Activated CD4-positive, alpha-beta T cell treated with anti-CD3 and anti-CD28 coated beads, Interleukin-2, amount 50 U/mL, for 48 hours (primary cell): ENCODE measurements around the gene REC114.
A peak's percentile ranks its signal among the peaks of the same experiment; 100 is the strongest.
"Not testable (repeated sequence)": the region's sequence is repeated elsewhere in the genome, so short reads cannot be mapped to it uniquely, and the experiment has no call there.

Experiments
- DNase-seq, 2 experiments: peaks; one replicate each; pipeline ENCODE4 v3.0.0-alpha.2; 2020

Gene REC114

GRCh38 chr15:73538123-73538522 lies 95.2 kb downstream of the REC114 start:
- DNase-seq = no peak

DNA sequence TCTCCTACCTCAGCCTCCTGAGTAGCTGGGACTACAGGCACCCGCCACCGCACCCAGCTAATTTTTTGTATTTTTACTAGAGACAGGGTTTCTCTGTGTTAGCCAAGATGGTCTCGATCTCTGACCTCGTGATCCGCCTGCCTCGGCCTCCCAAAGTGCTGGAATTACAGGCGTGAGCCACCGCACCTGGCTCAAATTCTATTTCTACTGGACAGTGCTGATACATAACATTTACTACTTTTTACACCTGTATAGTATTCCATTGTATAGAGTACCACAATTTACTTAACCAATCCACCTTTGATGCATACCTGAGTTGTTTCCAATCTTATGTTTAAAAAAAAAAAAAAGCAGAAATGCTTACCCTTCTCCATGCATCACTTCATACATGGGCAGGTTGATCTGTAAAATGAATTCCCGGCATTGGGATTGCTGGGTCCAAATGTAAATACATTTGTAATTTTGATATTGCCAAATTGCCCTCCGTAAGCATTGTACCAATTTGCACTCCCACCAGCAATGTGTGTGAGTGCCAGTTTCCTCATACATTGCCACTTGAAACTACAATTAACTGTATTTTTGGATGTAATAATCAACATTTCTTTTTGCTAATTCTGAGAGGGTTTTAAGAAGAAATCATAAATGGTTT lies 95.7 kb downstream of the REC114 start:
- no peak for DNase-seq

DNA sequence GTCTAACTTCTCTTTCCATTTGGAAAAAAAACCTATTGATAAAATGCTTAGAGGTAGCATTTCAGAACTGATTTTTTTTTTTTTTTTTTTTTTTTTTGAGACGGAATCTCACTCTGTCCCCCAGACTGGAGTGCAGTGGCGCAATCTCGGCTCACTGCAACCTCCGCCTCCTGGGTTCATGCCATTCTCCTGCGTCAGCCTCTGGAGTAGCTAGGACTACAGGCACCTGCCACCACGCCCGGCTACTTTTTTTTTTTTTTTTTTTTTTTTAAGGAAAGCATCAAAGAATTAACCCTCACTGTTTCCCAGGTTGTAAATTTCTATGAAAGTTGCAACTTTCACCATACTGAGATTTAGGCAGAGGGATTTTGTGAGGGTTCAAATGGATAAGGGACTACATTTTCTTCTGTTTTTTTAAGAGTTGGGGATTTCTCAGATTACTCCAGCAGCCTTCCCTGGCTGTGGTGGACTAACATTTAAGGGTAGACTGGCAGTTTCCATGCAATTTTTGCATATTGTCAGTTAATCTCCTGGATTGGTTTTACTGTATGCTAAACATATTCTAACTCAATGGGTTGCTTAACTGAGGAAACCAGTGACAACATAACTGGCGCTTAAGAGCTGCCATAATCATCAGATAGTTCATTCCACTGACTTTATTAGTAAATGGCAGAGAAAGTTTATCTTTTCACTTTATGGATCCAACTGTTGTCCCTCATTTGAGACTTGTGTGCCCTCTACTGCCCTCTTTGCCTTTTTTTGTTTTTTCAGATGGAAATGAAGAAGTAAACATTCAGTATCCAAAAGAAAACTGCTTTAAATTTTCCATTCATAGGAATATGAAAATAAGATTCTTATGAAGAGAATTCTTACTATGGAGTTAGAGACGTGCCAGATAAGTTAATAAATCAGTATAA lies 96.5 kb downstream of the REC114 start:
- DNase-seq = no peak

DNA sequence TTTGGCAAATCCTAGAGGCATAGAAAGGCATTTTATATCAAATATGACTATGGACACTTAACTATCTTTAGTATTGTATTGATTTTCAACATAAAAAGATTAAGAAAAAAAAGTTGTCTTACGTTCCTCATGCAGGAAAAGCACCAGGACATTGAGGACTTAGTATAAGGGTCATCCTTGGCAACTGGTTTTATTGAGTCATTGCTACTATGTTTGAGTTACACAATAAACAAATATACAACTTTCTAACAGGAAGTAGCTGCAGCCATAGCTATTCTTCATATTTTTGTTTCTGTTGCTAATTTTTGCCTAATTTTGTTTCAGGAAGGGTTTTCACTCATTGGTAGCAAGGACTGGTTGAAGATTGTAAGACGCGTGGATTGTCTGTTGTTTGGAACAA lies 97.2 kb downstream of the REC114 start:
- DNase-seq = no peak

- DNase-seq = no peak
Observed at GRCh38 chr15:73541479-73541878, 98.5 kb downstream of the REC114 start.

GRCh38 chr15:73548925-73549324 lies 106.0 kb downstream of the REC114 start:
- DNase-seq = not testable (repeated sequence)

- DNase-seq = no peak
Observed at GRCh38 chr15:73550190-73550589, 107.2 kb downstream of the REC114 start.

- no peak for DNase-seq
Observed at GRCh38 chr15:73555080-73555479, 112.1 kb downstream of the REC114 start.

DNA sequence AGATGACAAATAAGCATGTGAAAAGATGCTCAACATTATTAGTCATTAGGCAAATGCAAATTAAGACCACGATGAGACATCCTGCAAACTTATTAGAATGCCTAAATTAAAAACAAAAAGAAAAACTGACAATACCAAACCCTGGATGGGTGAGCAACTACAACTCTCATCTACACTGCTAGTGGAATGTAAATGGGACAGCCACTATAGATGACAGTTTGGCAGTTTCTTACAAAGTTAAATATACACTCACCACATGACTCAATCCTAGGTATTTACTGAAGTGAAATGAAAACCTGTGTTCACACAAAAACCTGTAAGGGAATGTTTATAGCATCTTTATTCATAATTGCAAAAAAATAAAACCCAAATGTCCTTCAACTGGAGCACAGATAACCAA lies 115.6 kb downstream of the REC114 start:
- no peak for DNase-seq

DNA sequence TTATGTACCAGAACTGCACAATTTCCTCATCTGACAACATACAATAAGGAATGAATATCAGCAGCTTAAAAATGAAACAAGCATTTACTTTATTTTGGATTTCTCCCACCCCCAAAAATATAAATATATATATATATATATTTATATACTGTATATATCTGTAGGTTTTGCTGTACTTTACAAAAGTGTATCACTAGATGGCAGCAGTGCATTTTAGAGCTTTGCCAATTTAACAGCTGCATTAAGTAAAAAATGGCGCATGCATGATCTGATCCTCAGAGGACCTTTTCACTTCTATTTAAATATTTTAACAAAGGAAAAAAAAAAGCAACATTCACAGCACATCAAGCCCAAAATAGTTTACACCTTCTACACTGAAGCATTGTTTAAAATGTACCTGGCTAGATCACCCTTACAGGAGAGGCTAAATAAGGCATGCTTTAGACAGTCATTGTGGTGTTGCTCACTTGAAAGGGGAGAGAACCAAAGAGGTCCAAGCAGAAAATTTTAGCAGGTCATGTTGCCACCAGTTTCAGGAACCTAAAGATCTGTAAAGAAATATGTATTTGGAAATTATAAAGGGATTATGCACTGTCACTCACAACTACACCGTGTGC lies 117.6 kb downstream of the REC114 start:
- no peak for DNase-seq

DNA sequence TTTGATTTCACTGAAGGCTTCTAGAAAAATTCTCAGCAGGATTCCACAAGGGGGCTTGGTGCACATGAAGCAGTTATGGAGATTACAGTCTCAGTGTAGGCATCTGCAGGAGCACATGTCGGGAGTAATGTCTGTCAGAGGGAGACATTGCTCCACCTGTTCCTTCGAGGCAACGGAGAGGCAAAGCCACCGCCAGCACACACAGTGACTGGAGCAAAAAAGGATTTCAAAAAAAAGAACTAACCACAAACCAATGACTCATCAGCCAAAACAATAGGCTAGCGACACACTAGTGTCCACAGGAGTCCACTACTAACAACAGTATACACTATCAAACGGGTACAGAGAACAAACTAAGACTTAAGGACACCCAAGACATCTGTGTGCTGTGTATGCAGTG lies 121.3 kb downstream of the REC114 start:
- DNase-seq = no peak

DNA sequence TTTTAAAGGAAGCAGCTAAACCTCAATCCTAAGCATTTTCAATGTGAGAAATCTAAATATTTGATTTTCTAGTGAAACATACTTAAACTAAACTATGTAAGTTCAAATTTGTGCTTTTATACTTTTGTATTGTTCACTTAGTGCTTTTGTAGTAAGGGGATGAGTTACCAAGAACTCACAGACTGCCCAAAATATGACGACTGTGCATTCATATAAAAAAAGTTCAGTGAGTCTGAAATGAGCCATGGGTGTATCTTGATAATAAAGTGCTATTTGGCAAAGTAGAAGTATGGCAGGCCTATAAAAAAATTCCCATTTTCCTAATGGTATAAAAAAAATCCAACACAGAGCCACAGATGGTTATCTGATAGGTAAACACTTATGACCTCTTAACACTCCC lies 124.1 kb downstream of the REC114 start:
- no peak for DNase-seq

DNA sequence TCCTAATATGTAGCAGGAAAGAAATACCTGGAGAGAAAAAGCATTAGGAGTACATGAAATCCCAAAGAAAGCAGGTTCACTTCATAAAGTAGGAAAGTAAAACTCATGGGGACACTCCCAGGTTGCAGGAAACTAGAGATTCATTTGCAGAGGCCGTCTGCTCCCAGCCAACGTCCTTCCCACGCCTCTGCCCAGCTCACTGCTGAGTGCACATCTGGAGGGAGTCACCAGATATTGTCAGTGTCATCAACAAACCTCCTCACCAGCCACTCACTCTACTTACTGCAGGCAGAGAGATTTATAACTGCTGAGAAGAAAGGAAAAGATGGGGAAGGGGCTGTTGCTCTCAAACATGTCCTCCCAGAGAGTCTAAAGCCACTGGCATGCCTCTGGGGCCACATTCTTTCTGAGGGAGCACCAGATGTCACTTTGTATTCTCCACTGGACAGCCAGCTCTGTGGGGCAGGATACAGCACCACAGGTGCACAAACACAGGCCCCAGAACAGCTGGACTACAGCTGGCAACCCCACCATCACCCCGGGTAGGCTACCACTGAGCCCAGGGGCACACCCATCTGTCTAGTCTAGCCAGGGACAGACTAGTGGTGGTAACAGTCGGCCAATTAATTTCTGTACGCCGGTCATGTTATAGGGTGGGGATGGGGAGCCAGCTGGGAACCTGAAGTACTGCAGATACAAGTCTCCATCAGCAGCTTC lies 125.8 kb downstream of the REC114 start:
- no peak for DNase-seq

GRCh38 chr15:73569361-73569760 lies 126.4 kb downstream of the REC114 start:
- no peak for DNase-seq

DNA sequence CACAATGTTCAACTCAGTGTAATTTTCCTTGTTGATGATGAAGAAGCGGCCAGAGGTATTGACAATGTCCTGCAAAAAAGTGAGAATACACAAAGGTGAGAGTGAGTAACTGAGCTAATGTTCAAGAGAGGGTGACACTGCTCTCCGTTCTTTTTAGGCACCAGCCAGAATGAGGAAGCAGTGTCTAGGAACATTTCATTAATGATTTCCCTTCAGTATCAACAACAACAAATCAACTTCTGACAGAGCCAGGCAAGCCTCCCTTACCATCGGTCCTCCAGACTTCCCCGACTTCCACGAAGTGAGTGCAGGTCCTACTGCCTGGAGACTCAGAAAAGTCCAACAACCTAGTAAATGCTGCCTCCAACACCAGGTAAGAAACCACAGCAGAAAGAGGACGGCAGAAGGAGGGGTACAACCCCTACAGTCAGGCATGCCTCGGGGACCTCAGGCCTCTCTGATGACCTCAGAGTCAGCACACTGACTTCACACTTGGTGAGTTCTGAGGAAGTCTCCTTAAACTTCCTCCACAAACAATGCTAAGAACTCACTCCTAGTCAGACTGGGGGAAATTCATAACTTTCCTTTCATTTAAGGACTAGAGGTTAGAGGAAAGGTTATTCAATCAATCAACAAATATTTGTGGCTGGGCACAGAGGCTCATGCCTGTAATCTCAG lies 127.5 kb downstream of the REC114 start:
- peak in 1 of 2 experiments; percentile 20 for DNase-seq

DNA sequence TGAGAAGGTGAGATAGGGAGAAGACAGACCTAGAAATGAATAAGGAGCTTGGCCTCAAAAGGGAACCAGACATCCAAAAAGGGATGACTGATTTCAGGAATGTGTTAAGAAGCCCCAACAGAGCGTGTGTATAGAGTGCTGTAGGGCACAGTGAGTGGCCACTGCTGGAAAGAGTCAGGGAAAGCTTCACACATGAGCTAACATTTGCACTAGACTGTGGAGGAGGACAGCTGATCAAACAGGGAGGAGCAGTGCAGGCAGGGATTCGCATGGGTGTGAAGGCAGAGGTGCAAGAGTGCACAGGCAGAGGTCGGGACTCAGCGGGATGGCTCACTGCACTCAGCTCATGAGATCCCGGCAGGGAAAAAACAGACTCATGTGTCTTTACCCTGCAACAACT lies 128.4 kb downstream of the REC114 start:
- DNase-seq = no peak

GRCh38 chr15:73572296-73572695 lies 129.3 kb downstream of the REC114 start:
- no peak for DNase-seq

DNA sequence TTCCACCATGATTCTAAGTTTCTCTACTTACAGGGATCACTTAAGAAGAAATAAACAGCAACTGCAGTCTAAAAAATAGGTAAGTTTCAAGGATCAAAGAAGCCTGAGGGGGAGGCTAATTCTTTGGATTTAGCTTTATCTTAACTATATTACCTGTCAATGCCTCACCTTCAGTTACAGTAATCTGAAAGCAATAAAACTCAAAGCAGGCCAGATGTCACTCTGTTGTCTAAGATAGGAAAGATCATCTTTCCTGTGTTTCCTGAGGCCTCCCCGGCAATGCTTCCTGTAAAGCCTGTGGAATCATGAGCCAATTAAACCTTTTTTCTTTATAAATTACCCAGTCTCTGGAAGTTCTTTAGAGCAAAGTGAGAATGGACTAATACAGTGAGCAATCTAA lies 130.1 kb downstream of the REC114 start:
- DNase-seq = no peak

GRCh38 chr15:73573572-73573971 lies 130.6 kb downstream of the REC114 start:
- no peak for DNase-seq

GRCh38 chr15:73575636-73576247 lies 132.8 kb downstream of the REC114 start:
- no peak for DNase-seq

DNA sequence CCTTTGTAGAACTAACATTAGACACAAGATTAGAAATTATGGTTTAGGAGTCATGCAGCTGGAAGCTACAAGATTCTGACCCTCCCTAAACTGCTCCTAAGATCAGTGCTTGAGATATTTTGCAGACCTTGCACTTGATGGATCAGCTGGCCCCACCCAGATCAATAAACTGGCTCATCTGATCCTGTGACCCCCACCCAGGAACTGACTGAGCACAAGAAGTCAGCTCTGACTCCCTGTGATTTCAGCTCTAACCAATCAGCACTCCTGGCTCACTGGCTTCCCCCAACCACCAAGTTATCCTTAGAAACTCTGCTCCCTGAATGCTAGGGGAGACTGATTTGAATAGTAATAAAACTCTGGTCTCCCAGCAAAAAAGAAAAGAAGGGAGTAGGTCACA lies 134.6 kb downstream of the REC114 start:
- not testable (repeated sequence) for DNase-seq

- DNase-seq = no peak
Observed at GRCh38 chr15:73578026-73578425, 135.1 kb downstream of the REC114 start.
